HG03469 (cell line): Measurements from ENCODE around the gene HCN2.

ENCODE experiments used
- ATAC-seq: cut with Tn5 transposase; IDR thresholded peaks from one replicate; pipeline ENCODE4 v1.9.1; 2021; ENCODE audit warnings: mild to moderate bottlenecking, moderate library complexity, moderate number of reproducible peaks; ENCODE audit not compliant: unreplicated experiment

Gene HCN2

DNA sequence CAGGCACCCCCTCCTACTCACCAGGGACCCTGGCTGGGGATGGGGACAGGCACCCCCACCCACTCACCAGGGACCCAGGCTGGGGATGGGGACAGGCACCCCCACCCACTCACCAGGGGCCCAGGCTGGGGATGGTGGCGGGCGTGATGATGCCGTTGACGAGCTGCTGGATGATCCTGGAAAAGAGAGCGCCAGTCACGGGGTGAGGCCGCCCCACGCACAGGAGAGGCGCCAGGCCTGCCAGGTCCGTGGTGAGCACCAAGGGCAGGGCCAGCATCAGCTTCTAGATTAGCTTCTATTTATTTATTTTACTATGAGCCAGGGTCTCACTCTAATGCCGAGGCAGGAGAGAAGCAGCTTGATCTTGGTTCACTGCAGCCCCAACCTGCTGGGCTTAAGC is 60.4 kb downstream of the HCN2 start:
- no peak for ATAC-seq

DNA sequence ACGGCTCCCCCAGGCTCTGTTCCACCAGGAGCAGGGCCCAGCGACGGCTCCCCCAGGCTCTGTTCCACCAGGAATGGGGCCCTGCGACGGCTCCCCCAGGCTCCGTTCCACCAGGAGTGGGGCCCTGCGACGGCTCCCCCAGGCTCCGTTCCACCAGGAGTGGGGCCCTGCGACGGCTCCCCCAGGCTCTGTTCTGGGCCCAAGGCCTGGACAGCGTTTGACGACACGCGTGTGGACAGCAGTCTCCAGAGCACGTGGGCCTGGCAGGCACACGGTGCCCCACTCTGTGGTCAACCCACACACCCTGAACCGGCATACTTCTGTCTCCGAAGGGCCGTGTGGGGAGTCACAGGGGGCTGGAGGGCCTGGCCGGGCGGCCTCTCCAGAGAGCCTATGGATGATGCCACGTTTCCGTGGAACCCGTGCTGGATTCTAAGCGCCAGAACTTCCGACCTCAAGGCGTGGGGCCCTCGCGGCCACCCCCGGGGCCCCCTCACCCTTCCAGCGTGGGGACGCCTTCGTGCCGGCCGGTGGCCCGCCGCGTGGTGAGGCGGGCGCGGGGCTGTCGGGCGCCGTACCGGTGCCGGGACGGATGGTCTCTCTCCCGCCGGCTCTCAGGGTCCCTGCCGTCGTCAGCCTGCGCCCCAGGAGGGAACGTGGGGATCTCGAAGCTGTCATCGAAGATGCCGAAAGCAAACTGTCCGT is 61.6 kb downstream of the HCN2 start:
- no peak for ATAC-seq

DNA sequence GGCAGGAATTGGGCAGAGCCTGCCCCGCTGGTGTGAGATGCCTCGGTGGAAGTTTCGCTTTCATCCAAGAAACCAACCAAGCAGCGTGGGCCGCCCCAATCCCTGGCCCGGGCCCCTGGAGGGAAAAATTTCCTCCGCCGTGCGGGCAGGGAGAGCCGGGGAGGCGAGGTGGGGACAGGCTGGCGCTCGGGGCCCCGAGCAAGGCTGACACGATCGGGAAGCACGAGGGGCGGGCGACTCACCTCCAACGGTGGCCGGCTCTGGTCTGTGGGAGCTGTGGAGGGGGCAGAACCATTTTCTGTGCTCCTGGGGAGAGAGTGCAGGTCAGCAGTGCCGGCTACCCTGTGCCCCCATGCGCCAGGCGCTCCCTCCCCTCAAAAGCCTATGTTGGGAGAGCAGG is 62.3 kb downstream of the HCN2 start:
- no peak for ATAC-seq

DNA sequence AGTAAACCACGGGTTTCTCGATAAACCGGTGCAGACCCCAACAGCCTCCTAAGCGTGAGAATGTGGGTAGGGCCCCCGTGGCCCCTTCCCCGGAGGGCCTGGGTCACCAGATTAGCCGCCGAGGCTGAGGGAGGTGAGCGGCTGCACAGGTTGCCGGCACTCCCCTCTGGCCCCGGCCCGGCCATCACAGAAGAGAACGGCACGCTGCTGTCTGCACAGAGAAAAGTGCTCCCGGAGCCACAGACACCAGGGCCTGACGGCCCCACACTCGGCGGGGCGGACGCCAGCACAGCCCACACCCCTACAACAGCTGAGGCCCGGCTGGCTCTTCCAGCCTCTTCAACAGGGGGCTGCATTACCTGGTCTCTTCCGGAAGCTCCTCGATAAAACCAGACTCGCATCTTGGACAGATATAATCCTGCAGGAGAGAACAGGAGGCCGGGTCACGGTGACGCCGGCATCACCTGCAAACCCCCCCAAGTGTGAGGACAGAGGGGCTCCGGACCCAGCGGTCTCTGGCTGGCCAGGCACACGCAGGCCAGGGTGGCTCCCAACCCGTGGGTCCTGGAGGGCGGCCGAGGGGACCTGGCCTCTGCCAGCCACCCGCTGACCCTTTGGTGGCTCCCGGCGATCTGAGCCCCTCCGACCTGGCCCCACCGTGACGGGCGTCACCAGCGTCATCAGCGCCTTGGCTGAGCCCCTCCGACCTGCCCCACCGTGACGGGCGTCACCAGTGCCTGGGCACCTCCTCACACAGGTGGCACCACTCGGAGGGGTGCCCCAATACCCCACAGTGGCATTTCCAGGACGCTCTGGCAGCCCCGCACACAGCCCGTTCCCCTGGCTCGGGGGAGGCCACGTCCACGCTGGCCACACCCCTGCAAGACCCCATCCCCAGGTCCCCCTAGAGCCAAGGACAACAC is 63.0 kb downstream of the HCN2 start:
- ATAC-seq: no peak

DNA sequence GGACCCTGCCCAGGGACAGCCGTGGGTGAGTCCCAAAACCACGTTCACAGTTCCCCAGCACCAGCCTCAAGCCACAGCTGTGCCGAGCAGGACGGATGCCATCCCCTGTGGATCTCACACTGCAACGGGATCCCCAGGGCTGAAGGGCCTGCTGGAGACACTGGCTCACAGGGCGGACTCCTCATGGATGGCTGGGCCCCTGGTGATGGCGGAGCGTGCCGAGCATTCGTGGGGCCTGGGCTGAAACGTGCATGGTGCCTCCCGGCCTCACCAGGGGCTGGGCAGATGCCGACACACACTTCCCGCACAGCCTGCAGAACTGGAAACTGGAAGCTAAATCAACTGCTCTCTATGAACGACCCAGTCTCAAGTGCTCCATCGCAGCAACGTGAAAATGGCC is 63.7 kb downstream of the HCN2 start:
- no peak for ATAC-seq

DNA sequence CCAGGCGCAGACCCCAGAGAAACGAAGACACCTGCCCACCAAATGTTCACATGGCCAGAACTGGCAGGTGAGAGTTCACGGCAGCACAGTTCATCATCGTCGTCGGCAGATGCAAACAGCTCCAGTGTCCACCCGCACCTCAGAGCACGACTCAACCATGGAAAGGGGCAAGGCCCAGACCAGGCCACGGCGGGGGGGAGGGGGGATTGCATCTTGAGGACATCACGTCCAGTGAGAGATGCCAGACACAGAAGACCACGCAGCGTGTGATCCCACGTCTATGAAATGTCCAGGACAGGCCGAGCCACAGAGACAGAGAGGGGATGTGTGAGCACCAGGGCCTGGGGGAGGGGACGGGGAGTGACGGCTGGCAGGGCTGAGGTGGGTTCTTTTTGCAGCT is 66.0 kb downstream of the HCN2 start:
- no peak for ATAC-seq

DNA sequence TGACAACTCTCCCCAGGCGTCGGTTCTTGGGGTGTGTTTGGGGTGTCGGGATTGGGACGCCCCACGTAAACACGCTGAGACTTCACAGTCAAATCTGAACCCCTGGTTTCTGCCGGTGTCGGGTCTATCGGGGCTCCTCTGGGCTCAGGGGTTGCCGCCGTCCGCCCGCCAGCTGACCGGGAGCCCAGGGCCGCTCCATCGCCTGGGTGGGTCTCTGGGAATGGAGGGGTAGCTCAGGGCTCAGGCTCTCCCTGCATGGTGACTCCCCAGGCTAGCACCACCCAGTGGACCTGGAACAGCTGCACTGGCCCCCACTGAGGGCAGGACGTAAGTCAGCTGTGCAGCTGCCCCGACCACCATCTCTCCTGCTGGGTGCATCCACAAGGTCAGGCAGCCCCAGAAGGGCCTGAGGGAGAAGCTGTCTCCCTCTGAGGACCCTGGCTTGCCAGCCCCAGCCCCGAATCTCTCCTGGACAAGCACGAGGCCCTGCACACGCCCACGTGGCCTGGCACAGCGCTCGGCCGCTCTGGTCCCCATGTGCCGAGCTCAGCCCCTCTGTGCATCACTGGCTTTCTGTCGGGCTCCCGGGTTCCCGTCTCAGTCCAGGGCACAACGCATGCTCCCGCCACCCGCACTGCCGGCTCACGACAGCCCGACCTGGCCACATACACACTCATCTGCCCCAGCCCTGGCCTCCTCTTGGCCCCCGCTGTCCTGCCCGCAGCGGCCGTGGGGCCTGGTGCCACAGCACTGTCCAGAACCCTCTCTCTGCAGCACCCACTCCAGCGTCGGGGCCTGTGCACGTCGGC is 67.3 kb downstream of the HCN2 start:
- no peak for ATAC-seq

DNA sequence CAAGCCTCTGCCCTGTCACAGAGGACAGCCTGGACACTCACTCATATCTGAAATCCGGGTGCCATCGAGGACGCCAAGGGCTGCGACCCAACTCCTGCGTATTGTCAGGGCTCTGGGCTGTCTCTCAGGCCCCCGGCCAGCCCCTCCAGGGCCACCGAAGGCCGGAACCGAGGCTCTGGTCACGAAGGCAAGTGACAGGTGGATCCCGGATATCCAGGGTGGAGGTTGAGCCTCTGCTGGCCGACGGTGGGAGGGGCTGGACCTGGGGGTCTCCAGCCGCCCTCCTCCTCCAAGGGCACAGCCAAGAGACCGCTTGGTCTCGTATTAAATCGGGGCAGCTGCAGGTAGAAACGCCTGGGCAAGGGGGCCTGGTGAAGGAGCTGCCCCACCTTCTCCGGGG is 67.9 kb downstream of the HCN2 start:
- ATAC-seq: no peak

DNA sequence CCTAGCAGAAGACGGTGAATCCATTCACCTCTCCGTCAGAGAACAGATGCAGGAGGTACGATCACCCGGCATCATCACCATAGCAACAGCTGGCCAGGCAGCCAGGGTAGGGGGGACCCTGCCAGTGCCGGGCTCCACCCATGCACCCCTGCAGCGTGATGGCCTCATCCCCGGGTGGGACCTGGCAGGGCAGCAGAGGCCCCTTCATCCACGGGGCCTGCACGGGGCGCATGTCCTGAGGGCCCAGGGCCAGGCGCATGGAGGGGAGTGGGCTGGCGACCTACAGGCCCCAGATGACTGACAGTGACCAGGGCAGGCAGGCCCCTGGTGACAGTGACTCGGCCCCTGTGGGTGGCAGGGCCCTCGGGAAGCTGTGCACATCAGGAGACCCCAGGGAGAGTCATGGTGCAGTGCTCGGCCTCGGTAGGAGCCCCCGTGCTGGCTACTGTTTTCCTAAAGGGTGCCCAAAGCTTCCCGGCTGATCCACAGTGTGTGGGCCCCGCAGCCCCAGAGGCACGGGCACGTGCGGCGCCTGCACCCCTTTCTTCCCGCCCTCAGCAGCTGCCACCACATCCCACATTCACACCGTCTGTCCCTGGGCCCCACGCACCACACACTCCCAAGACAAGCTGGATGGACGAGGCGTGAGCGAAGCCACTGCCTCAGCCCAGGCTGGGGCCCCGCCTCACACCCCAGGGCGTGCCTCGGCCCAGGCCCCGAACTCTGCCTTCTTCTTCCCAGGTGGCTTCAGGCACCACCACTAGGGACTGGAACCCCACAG is 68.6 kb downstream of the HCN2 start:
- no peak for ATAC-seq

DNA sequence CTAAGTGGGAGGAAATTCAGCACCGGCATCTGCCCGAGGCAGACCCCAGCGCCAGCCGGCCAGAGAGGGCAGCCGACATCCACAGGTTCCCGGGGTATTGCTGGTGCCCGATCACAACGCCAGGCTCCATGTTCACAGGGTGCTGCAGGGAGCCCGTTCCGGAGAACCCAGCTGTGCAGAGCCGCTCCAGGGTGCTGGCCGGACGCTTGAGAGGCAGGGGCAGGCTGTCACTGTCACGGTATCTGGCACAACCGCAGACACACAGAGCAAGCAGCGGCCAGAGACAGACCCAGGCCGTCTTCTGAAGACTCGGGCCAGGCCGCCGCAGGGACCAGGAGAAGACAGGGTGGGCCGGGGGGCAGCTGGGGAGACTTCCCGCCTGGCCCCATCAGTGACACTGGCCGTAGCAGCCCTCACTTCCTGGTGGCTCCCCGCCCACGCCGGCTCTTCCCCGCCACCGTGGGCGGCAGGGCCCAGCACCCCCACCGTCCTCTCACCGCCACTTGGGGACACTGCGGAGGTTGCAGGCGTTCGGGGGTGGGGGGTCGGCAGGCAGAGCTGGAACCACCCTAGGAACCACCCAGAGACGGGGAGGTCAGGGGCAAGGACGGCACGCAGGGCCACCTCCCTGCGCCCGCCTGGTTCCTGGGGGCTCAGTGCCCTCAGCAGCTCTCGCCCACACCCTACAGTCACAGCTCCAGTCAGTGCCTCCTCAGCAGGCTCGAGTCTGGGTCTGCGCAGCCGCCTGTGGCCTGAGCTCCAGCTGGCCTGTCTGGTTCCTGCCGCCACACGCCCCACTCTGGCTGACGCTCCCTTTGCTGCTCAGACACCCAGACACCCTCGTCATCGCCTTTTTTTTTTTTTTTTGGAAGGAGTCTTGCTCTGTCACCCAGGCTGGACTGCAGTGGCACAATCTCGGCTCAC is 69.5 kb downstream of the HCN2 start:
- no peak for ATAC-seq

DNA sequence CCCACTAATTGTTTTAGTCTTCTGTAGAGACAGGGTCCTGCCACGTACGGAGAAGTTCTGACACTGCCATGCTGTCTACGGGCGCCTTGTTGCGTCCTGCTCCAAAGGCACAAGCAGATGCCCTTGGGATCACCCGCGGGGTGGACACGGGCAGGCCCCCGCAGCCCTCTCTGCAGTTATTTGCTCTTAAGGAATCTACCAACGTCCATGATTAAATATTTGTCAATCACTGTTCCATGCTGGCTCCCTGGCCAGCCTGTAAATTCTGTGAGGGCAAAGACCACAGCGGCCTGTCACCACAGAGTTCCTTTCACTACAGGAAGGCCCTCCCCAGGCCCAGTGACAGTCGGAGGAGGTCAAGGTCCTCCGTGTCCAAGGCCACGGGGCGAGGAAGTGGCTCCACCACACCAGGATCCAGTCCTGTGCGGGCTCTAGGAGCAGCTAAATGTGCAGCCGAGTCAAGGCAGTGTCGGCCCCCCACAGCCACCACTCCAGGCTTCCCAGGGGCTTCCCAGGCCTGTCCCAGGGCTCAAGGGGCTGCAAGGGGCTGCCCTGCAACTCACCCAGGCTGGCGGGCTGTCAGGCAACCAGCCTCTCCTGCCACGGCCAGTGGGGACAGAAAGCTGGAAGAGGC is 71.2 kb downstream of the HCN2 start:
- no peak for ATAC-seq

DNA sequence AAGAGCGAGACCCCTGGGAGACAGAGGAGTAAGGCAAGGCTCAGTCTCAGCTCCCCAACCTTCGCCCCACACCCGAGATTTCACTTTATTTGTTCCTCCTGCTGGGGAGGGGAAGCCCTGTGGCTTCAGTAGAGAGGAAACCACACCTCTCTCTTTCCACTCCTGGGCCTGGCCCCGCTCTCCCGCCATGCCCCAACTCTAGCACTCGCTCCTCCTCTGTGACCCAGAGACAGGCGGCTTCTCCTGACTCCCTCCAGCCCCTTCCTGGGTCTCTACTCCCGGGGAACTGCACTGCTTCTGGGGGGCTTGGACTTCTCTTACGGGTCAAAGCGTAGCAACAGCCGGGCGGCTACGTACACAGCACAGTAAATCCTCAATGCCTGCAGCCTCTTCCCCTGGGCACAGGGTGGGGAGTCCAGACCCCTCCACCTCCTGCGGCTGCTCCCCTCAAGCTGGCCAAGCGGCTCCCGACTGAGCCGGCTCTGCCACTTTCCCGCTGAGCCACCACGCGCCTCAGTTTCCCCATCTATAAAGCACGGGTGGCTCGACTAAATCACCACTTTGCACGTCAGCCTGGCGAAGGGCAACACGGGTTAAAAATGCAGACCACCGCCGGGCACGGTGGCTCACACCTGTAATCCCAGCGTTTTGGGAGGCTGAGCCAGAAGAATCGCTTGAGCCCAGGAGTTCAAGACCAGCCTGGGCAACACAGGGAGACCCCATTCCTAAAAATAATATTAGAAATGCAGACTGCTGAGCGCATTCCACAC is 71.9 kb downstream of the HCN2 start:
- no peak for ATAC-seq

DNA sequence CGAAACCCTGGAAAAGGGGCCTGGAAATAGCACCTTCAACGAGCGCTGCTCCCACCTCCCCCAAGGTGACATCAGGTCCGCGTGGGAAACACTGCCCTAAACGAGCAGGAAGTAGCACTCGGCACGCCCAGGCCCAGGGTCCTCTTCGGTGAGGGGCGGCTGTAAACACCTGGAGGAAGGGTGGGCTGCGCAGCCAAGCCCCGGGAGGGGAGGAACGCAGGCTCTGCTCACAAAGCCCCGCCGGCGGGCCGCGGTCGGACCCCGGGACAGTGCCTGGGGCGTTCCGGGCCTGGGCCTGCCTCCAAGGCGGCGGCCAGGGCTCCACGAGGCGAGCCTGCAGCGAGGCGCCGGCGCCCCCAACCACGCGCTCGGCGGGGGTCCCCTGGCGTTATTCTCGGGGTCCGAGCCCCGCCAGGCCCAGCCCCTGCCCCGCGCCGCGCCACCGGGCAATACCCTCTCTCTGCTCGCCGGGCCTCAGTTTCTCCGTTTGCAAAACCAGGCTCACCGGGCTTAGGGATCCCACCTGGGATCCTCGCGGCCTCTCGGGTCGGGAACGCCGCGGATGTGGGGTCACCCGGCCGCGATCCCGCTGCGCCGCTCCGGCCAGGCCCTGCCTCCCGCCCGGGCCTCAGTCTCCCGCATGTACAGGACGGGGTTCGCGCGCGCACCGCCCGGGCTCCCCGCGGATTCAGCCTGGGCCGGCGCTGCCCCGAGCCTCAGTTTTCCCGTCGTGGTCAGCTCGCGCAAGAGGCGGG is 72.7 kb downstream of the HCN2 start:
- no peak for ATAC-seq

DNA sequence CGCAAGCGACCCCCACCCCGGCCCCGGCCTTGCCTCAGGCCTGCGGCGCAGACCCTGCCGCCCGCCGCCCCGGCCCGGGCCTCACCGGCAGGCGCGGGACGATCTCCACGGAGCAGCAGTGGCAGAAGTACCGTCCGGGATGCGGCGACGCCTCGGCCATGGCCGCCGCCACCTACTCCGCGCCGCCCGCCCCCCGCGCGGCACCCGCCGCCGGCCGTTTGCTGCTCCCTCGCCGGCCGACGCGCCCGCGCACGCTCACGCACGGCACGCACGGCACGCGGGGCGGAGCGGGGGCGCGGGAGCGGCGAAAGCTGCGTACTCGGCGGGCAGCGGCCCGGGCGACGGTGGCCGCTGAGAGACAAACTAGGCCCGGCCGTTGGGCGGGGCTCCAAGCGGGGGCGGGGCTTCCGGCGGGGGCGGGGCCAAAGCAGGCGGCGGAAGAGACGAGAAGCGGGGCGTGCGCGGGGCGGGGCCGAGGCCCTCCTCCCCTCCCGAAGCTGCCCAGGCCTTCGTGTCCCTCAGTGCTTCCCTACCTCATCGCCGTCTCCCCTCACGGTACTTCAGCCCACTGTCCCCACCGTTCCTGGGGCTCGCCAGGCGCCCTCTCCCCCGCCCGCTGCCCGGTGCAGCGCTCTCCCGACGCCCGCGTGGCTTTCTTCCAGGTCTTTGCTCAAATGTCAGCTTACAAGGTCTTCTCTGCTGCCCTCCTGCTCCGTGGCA is 73.4 kb downstream of the HCN2 start, which contains the start of gene RNF126:
Gene RNF126 (minus strand): TSS at position 253 of the 720 bp plus-strand sequence. CDS start 93 bp downstream, at position 160.
- ATAC-seq: no peak

DNA sequence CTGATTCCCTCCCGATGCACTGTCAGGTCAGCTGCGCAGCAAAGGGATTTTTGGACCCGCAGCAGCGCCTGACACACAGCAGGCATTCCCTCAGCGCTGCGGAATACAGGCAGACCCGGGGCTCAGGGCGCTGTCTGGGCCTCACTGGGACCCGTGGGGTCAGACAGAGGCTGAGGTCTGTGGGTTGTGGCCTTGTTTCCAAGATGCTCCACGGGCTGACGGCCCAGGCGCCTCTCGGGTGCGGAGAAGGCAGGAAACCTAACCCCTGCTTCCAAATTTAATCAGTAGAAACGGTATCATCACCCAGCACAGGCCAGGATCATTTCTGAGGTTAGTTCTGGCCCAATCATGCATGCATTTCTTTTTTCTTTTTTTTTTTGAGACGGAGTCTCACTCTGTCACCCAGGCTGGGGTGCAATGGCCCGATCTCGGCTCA is 74.0 kb downstream of the HCN2 start:
- no peak for ATAC-seq

DNA sequence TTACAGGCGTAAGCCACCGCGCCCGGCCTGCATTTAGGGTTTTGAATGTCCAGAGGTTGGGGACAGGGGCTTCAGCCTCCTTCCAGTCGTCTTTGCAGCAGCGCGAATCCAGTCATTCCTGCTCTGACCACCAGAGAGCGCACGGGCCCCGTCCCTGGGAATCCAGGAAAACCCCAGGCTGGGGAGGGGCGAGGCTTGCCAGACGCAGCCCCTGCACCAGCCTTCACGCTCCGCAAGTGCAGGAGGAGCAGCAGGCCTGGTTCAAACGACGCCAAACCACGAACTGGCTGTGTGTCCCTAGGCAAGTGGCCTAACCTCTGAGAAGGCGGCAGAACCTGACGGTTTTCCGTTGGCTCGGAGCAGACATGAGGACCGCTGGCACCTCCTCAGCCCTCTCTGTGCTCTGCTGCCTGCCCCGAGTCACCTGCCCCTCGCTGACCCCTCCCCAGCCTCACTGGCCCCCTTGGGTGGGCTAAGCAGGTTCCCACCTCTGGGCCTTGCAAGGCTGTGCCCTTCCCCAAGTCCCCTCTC is 75.3 kb downstream of the HCN2 start:
- no peak for ATAC-seq
